Effector memory CD8-positive, alpha-beta T cell (primary cell): Measurements from ENCODE around the gene MUC21.
"Not testable (repeated sequence)": the region's sequence is repeated elsewhere in the genome, so short reads cannot be mapped to it uniquely, and the experiment has no call there.

Source experiments
- ATAC-seq: fragments of 150-1000 bp; cut with Tn5 transposase; replicated peaks from 2 replicates; pipeline ENCODE4 v1.10.0; 2021; ENCODE audit warnings: mild to moderate bottlenecking, moderate library complexity
- DNase-seq, 3 experiments: peaks; one replicate each; pipeline ENCODE4 v3.0.0; 2021
- H3K27ac Mint-ChIP-seq, 2 donors: one replicate each; pipeline ENCODE4 v1.8.0; 2022; ENCODE audit warnings: mild to moderate bottlenecking in 2 of 2, mixed read lengths in 2 of 2, moderate library complexity in 2 of 2
- H3K27me3 Mint-ChIP-seq, 2 donors: one replicate each; pipeline ENCODE4 v1.8.0; 2022; ENCODE audit warnings: mixed read lengths in 2 of 2
- H3K36me3 Mint-ChIP-seq: one replicate; pipeline ENCODE4 v1.8.0; 2022; ENCODE audit warnings: mild to moderate bottlenecking, moderate library complexity, mixed read lengths; ENCODE audit not compliant: insufficient read depth
- H3K4me1 Mint-ChIP-seq, 2 donors: one replicate each; pipeline ENCODE4 v1.8.0; 2022; ENCODE audit warnings: low read depth in 2 of 2, mixed read lengths in 2 of 2
- H3K4me3 Mint-ChIP-seq, 2 donors: one replicate each; pipeline ENCODE4 v1.8.0; 2022; ENCODE audit warnings: mild to moderate bottlenecking in 2 of 2, mixed read lengths in 2 of 2, moderate library complexity in 2 of 2
- H3K9me3 Mint-ChIP-seq, 2 donors: one replicate each; pipeline ENCODE4 v1.8.0; 2022; ENCODE audit warnings: mixed read lengths in 2 of 2

MUC21 gene

GRCh38 chr6:30979690-30980089, 3.8 kb upstream of the MUC21 start:
- no peak overlapping the region for H3K4me3 Mint-ChIP-seq
- no peak for ATAC-seq
- H3K9me3 Mint-ChIP-seq, result no peaks in the 10 kb centered on the region
- no peak for DNase-seq
- H3K27me3 Mint-ChIP-seq, result peaks cover 48 to 66% of the 10 kb centered on the region in 2 donors
- H3K36me3 Mint-ChIP-seq, result no peaks in the 10 kb centered on the region
- peaks cover 0 to 2% of the 10 kb centered on the region in 2 donors for H3K4me1 Mint-ChIP-seq
- no peak overlapping the region for H3K27ac Mint-ChIP-seq

DNA sequence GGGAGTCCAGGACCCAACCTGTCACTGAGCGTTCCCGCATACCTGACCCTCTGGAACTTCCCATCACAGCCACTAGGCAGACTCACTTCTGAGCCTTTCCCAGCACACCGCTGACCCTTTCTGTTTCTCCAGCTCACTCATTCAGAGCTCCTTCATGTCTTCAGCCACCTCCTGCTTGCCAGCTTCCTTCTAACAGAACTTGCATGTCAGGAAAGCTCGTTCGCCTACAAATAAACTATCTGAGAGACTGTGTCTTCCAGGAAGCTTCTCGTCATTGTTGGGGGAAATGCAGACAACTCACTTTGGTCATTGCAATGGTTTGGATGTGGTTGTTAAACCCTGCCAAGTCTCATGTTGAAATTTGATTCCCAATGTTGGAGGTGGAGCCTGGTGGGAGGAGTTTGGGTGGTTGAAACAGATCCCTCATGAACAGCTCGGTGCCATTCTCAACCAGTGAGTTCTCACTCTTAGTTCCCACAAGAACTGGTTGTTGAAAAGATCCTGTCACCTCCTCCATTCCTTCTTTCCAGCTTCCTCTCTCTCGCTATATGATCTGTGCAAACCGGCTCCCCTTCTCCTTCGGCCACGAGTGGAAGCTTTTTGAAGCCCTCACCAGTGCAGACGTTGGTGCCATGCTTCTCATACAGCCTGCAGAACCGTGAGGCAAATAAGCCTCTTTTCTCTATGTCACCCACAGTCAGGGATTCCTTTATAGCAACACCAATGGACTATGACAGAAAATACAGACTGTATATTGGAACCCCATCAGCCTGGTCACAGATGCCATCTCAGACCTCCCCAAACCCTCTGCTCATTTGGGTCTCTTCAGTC, 1.4 kb upstream of the MUC21 start:
- Mint-ChIP-seq H3K4me1 (peaks cover 0 to 2% of the 10 kb centered on the region in 2 donors), H3K36me3 (no peaks in the 10 kb centered on the region), H3K4me3 (no peak overlapping the region), H3K27me3 (peaks cover 54 to 74% of the 10 kb centered on the region in 2 donors), H3K9me3 (no peaks in the 10 kb centered on the region), H3K27ac (peak overlapping the region in 1 of 2 donors; percentile 13)
- no peak for DNase-seq
- ATAC-seq, result no peak

GRCh38 chr6:30985490-30985889, 2.0 kb downstream of the MUC21 start:
- ATAC-seq (no peak), DNase-seq (no peak)
- Mint-ChIP-seq H3K4me3 (no peak overlapping the region), H3K9me3 (no peaks in the 10 kb centered on the region), H3K27me3 (peaks cover 30 to 60% of the 10 kb centered on the region in 2 donors), H3K36me3 (no peaks in the 10 kb centered on the region), H3K27ac (no peak overlapping the region), H3K4me1 (peaks cover 6 to 8% of the 10 kb centered on the region in 2 donors)

GRCh38 chr6:30987304-30987703, 3.8 kb downstream of the MUC21 start:
- DNase-seq (no peak), ATAC-seq (no peak)
- Mint-ChIP-seq H3K4me1 (peaks cover 10 to 12% of the 10 kb centered on the region in 2 donors), H3K27ac (no peak overlapping the region), H3K36me3 (no peaks in the 10 kb centered on the region), H3K4me3 (no peak overlapping the region), H3K9me3 (no peaks in the 10 kb centered on the region), H3K27me3 (peaks cover 27 to 42% of the 10 kb centered on the region in 2 donors)

GRCh38 chr6:30988209-30988825, 4.8 kb downstream of the MUC21 start:
- ATAC-seq (no peak), DNase-seq (no peak)
- H3K4me1 Mint-ChIP-seq, result peaks cover 8 to 12% of the 10 kb centered on the region in 2 donors
- no peak overlapping the region for H3K27ac Mint-ChIP-seq
- peaks cover 16 to 32% of the 10 kb centered on the region in 2 donors for H3K27me3 Mint-ChIP-seq
- H3K4me3 Mint-ChIP-seq, result no peak overlapping the region
- no peaks in the 10 kb centered on the region for H3K9me3 Mint-ChIP-seq
- no peaks in the 10 kb centered on the region for H3K36me3 Mint-ChIP-seq

DNA sequence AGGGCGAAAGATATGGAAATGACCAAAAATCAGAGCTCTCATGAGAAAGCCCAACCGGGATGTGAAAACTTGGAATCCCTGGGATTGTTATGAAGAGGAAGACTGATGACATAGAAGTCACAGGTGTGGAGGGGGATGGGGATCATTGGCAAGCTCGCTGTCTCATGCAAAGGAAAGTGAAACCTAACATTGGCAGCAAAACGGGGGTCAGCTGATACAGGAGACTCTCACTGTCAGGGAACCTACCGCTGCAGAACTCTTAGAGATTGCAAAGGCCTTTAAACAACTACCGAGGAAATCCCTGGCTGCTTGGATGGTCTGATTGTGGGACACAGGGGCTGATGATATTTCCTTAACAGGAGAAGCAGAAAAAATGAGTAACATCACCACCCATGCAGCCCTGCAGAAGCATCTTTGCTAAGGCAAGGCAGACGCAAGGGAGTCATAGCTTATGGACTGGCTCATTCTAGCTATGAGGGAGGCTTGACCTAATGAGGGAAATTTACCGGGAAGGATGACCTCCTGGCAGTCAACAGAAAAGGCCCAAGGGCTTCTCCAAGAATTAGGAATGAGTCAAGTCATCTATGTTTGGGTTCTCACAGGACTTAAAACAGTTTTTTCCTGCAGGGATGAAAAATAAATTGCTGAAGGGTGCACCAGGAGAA, 7.0 kb downstream of the MUC21 start:
- no peak for DNase-seq
- Mint-ChIP-seq H3K9me3 (no peaks in the 10 kb centered on the region), H3K4me3 (peak overlapping the region; percentile 65 to 67), H3K36me3 (no peaks in the 10 kb centered on the region), H3K4me1 (peaks cover 8 to 12% of the 10 kb centered on the region in 2 donors), H3K27me3 (peaks cover 2 to 16% of the 10 kb centered on the region in 2 donors), H3K27ac (peak overlapping the region; percentile 59 to 79)
- ATAC-seq, result peak; percentile 46

GRCh38 chr6:30991891-30992290, 8.4 kb downstream of the MUC21 start:
- H3K4me1 Mint-ChIP-seq, result peaks cover 8 to 12% of the 10 kb centered on the region in 2 donors
- no peak overlapping the region for H3K27ac Mint-ChIP-seq
- H3K36me3 Mint-ChIP-seq, result no peaks in the 10 kb centered on the region
- ATAC-seq (no peak), DNase-seq (no peak)
- no peak overlapping the region for H3K4me3 Mint-ChIP-seq
- peaks cover 9 to 24% of the 10 kb centered on the region in 2 donors for H3K27me3 Mint-ChIP-seq
- no peaks in the 10 kb centered on the region for H3K9me3 Mint-ChIP-seq

- Mint-ChIP-seq H3K4me3 (no peak overlapping the region), H3K9me3 (no peaks in the 10 kb centered on the region), H3K4me1 (no peaks in the 10 kb centered on the region), H3K27me3 (peaks cover 11 to 30% of the 10 kb centered on the region in 2 donors), H3K36me3 (no peaks in the 10 kb centered on the region), H3K27ac (no peak overlapping the region)
- ATAC-seq (no peak), DNase-seq (no peak)
These were observed 13.8 kb downstream of the MUC21 start for GRCh38 chr6:30997301-30997700.

- no peak overlapping the region for H3K4me3 Mint-ChIP-seq
- H3K27me3 Mint-ChIP-seq, result peaks cover 20 to 34% of the 10 kb centered on the region in 2 donors
- H3K36me3 Mint-ChIP-seq, result no peaks in the 10 kb centered on the region
- DNase-seq (no peak), ATAC-seq (no peak)
- no peak overlapping the region for H3K27ac Mint-ChIP-seq
- H3K4me1 Mint-ChIP-seq, result no peaks in the 10 kb centered on the region
- H3K9me3 Mint-ChIP-seq, result no peaks in the 10 kb centered on the region
These were observed 15.3 kb downstream of the MUC21 start for GRCh38 chr6:30998785-30999184.

- ATAC-seq, H3K36me3 Mint-ChIP-seq, H3K27ac Mint-ChIP-seq, H3K4me3 Mint-ChIP-seq, DNase-seq, H3K9me3 Mint-ChIP-seq, H3K4me1 Mint-ChIP-seq: not testable (repeated sequence)
- peaks cover 26 to 34% of the 10 kb centered on the region in 2 donors for H3K27me3 Mint-ChIP-seq
These were observed 16.7 kb downstream of the MUC21 start for GRCh38 chr6:31000067-31000860.

- H3K36me3 Mint-ChIP-seq, result no peaks in the 10 kb centered on the region
- ATAC-seq (no peak), DNase-seq (no peak)
- no peaks in the 10 kb centered on the region for H3K4me1 Mint-ChIP-seq
- no peaks in the 10 kb centered on the region for H3K9me3 Mint-ChIP-seq
- H3K27me3 Mint-ChIP-seq, result peaks cover 29 to 35% of the 10 kb centered on the region in 2 donors
- no peak overlapping the region for H3K4me3 Mint-ChIP-seq
- H3K27ac Mint-ChIP-seq, result peak overlapping the region in 1 of 2 donors; percentile 20
These were observed 17.9 kb downstream of the MUC21 start for GRCh38 chr6:31001281-31001888.

GRCh38 chr6:31002471-31002870, 19.0 kb downstream of the MUC21 start:
- ATAC-seq (no peak), DNase-seq (no peak)
- H3K4me1 Mint-ChIP-seq, result no peaks in the 10 kb centered on the region
- peaks cover 34 to 42% of the 10 kb centered on the region in 2 donors for H3K27me3 Mint-ChIP-seq
- H3K36me3 Mint-ChIP-seq, result no peaks in the 10 kb centered on the region
- no peaks in the 10 kb centered on the region for H3K9me3 Mint-ChIP-seq
- peak overlapping the region in 1 of 2 donors; percentile 10 for H3K4me3 Mint-ChIP-seq
- no peak overlapping the region for H3K27ac Mint-ChIP-seq

GRCh38 chr6:31004794-31005193, 21.3 kb downstream of the MUC21 start:
- no peaks in the 10 kb centered on the region for H3K9me3 Mint-ChIP-seq
- H3K27me3 Mint-ChIP-seq, result peaks cover 54 to 56% of the 10 kb centered on the region in 2 donors
- DNase-seq (no peak), ATAC-seq (no peak)
- H3K36me3 Mint-ChIP-seq, result no peaks in the 10 kb centered on the region
- no peak overlapping the region for H3K4me3 Mint-ChIP-seq
- no peak overlapping the region for H3K27ac Mint-ChIP-seq
- H3K4me1 Mint-ChIP-seq, result no peaks in the 10 kb centered on the region
